Cardiac fibroblast (primary cell): Measurements from ENCODE around the gene SRPRB.

Experiments used
- DNase-seq, 2 donors: peaks; one replicate each; pipeline versions ENCODE4 v3.0.0 to v3.0.0-alpha.2; 2010; ENCODE audit warnings: low read depth in 2 of 2
- H3K4me3 ChIP-seq, 2 donors: replicated peaks in 1 of 2; 1 replicate in 1 of 2; 2 replicates in 1 of 2; pipeline ENCODE4 v1.5.1; 2011; ENCODE audit warnings: low read depth in 2 of 2, low read length in 2 of 2, mild to moderate bottlenecking in 2 of 2, moderate library complexity in 1 of 2
- CTCF ChIP-seq: IDR thresholded peaks from one replicate; pipeline ENCODE4 v1.5.1; 2011; ENCODE audit warnings: low read depth, mild to moderate bottlenecking, low read length, inconsistent platforms

Gene SRPRB

GRCh38 chr3:133835961-133836360 lies 30.3 kb downstream of the SRPRB start:
- TF ChIP-seq CTCF, result no peak
- no peak for DNase-seq
- no peak overlapping the region for H3K4me3 ChIP-seq

- TF ChIP-seq CTCF, result no peak
- H3K4me3 ChIP-seq, result no peak overlapping the region
- no peak for DNase-seq
These were observed 31.0 kb downstream of the SRPRB start for GRCh38 chr3:133836497-133837158.

GRCh38 chr3:133837487-133838295 lies 32.1 kb downstream of the SRPRB start:
- DNase-seq, result no peak
- no peak overlapping the region for H3K4me3 ChIP-seq
- no peak for TF ChIP-seq CTCF

GRCh38 chr3:133838296-133838789 lies 32.7 kb downstream of the SRPRB start:
- no peak for TF ChIP-seq CTCF
- no peak for DNase-seq
- H3K4me3 ChIP-seq, result no peak overlapping the region

GRCh38 chr3:133838916-133839800 lies 33.5 kb downstream of the SRPRB start:
- no peak for TF ChIP-seq CTCF
- H3K4me3 ChIP-seq, result no peak overlapping the region
- DNase-seq, result no peak

GRCh38 chr3:133840055-133840737 lies 34.6 kb downstream of the SRPRB start:
- no peak overlapping the region for H3K4me3 ChIP-seq
- TF ChIP-seq CTCF, result no peak
- no peak for DNase-seq
